GM19238 (cell line): ENCODE measurements around the gene GAN.

Experiments used
- DNase-seq: peaks from one replicate; pipeline ENCODE4 v3.0.0; 2011; ENCODE audit warnings: low spot score; ENCODE audit not compliant: insufficient read length

GAN gene, protein sequence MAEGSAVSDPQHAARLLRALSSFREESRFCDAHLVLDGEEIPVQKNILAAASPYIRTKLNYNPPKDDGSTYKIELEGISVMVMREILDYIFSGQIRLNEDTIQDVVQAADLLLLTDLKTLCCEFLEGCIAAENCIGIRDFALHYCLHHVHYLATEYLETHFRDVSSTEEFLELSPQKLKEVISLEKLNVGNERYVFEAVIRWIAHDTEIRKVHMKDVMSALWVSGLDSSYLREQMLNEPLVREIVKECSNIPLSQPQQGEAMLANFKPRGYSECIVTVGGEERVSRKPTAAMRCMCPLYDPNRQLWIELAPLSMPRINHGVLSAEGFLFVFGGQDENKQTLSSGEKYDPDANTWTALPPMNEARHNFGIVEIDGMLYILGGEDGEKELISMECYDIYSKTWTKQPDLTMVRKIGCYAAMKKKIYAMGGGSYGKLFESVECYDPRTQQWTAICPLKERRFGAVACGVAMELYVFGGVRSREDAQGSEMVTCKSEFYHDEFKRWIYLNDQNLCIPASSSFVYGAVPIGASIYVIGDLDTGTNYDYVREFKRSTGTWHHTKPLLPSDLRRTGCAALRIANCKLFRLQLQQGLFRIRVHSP

DNA sequence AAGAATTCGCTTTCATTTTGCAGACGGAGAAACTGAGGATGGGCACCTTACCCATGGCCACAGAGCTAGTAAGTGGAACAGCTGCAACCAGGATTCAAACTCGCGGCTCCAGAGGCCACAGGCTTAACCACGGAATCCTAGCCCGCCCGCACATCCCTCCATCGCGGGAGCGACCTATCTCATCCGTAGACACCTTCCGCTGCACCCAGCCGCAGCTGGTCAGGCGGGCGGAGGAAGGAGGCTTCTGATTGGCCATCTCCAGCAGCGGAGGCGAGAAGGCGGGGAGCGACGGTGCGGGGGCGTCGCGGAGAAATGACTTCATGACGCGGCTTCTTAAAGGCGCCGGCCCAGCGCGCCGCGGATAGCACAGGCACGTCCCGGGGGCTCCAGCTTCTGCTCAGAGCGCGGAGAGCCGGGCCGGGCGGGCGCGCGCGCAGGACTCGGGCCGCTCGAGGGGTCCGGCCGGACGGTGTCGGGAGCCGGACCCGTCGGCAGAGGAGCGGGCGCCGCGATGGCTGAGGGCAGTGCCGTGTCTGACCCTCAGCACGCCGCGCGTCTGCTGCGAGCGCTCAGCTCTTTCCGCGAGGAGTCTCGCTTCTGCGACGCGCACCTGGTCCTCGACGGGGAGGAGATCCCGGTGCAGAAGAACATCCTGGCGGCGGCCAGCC is at the start of gene GAN:
GAN (plus strand) TSS at position 360 of the 668 bp plus-strand sequence; CDS start at position 512, 152 bp downstream.
- peak; percentile 95 for DNase-seq

DNA sequence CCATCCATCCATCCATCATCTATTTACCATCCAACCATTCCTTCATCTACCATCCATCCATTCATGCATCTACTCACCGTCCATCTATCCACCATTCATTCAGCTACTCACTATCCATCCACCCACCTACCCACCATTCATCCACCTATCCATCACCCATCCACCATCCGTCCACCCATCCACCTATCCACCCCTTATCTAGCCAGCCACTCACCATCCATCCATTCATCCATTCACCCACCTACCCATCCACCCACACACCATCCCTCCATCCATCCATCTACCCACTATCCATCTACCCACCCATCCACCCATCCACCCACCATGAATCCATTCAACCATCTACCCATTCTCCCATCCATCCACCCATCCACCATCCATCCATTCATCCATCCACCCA is 49.7 kb upstream of the GAN start:
- no peak for DNase-seq

DNA sequence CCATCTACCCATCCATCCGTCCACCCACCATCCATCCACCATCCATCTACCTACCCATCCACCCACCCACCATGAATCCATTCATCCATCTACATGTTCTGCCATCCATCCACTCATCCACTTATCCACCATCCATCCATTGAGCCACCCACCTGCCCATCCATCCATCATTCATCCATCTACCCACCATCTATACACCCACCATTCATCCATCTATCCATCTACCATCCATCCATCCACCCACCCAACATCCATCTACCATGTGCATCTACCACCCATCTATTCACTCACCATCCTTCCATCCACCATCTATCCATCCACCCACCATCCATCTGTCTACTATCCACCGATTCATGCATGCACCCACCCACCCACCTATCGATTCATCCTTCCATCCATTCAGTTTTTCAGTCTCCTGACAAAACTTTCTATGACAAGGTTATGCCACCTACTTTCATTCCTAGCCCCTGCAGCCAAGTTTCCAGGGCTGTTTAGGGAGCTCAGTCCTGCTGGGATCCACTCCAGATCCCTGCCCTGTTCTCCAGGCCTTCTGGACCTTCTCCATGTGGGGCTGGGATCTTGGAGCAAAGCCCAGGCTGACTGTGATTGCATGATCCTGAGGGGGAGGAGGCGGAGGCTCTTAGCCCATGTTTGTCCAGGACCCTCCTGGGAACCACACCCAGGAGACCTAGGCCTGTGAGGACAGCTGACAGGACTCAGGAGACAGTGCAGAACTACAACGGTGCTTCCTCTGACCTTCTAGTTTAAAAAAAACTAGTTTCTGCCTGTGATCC is 48.9 kb upstream of the GAN start:
- no peak for DNase-seq

DNA sequence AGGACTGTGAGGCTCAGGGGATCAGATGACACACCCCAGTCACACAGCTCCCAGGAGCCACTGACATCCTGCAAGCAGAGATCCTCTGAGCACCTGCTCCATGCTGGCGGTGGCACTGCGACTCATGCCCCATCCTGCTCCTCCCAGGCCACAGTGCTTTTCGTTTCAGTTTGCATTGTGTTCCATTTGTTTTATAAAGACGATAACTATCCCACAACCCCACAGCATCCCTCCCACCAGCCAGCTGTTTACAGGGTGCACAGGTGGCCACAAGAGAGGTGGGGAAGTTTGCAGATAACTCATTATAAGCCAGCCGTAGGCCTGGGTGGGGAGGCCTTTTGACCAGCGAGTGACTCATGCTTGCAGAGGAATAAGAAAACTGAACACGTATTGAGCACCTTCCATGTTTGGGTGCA is 48.1 kb upstream of the GAN start:
- DNase-seq: no peak

DNA sequence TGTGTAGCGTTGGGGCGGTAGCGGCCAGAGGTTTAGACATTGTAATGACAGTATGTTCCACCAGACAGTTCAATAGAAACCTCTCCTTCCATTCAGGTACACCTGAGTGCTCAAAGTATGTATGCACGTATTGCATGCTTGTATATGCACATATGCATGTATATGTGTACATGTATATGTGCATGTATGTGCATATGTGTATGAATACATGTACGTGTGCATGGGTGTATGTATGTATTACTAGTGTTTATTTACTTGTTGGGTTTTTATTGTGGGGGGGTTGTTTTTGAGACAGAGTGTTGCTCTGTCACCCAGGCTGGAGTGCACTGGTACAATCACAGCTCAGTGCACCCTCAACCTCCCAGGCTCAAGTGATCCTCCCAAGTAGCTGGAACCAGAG is 46.3 kb upstream of the GAN start:
- DNase-seq: no peak

DNA sequence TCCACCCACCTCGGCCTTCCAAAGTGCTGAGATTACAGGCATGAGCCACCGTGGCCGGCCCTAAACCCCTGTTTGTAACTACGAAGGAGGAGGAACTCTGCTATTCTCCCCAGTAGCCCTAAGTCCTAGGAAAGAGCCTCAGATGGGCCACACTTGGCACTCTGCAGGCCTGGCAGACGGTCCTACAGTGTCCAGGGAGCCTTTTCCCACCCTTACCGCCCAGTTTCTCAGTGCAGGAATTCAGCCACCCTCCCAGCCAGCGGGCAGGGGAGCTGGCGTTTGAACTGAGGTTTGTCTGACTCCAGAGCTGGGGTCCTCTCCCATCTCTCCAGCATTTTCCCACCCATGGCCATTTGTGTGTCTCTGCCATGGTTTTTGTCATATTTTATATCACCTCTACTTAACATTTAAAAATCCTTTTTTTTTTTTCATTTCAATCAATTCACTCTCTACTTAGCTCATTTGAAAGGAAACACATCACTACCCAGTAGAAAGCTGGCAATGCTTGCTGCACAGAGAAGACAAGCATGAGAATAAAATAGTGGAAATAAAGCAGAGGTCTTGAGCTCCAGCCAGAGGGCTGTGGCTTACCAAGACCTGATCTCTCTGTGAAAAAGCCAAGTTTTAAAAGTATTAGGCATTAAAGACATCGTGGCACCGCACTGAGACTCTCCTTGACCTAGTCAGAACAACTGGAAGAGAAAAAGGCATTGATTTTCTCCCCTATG is 41.4 kb upstream of the GAN start:
- DNase-seq: no peak

DNA sequence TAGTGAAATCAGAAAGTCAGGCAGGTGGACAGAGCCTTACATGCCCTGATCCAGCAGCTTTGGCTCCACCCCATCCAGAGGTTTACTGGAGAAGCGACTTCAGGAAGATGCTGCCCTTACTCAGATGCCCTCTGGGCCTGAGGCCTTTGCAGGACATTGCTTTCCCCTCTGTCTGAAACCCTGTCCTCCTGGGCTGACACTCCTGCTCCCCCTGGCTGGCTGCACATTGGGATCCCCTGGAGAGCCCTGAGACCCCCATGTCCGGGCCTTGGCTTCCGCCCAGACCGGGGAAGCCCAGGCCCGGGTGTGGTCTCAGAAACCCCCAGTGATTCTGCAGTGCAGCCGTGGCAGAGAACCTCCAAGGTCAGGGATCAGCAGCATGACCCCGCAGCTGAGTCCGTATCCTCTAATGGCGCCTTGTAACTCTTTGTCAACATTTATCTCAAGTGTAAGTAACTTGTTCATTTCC is 39.7 kb upstream of the GAN start:
- DNase-seq: no peak

DNA sequence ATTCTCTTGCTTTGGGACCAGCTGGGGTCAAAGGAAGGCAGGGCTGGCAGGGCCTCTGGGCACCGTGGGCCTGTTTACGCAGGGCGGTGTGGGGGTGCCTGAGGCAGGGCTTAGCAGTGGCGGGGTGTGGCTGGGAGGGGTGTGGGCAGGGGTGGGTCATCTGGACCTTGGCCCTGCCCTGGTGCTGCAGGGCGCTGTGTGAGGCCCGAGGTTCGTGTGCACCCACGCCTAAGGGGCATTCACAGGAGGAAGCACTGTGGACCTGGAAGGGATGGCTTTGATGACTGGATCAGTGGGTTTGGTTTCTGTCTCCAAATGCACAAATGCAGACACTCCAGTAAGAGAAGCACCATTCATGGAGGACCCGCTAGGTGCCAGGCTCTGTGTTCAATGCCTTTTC is 39.0 kb upstream of the GAN start:
- no peak for DNase-seq

DNA sequence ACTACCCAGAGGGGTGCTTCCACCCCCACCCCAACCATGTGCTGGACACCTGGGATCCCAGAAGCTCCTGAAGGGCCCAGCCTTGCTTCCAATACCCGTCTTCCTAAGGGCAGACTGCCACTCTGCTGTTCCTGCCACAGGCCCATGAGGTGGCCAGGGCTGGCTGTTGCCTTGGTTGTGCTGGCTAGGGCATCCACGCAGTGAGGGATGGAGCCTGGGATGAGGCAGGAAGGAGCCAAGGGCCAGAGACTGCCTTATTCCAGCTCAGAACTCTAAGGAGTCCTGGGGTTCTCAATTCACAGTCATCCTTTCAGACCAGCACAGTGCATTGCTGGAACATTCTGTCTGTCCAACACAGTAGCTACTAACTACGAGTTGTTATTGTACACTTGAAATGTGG is 38.4 kb upstream of the GAN start:
- DNase-seq: no peak

DNA sequence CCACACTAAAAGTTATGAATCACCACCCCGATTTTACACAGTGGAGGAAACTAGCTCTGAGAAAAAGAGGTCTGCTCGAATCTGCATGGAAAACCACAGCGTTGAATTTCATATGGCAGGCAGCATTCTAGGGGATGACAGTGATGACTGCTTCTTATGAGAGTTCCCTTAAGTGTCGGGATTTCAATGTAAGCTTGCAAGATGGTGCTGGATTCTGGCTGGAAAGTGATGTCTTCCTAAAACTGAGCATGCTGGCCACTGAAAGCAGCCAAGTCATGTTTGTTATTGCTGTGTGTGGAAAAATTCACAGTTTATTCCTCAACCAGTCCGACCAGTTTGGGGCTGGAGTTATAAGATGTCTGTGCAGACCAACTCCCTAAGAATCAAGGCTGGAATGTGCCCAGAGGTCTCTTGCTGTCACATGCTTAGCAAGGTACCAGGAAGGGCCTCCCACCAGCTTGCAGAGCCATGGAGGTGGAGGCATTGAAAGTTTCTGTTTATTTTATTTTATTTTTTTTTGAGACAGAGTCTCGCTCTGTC is 37.2 kb upstream of the GAN start:
- DNase-seq: no peak

DNA sequence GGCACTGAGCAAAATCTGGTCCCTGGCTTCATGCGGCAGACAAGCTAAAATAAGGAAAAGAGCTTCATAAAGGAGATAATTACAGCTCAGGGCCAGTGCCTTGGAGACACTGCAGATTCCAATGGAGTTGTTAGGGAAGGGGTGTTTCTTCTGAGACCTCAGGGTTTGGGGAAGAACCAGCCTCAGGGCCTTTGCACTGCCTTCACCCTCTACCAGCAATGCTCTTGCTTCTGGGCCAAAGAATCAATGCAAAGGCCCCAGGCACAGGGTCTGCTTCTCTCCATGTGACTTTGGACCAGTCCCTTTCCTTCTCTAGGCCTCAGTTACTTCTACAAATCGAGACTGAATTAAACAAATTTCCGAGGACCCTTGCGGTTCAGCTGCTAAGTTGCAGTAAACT is 36.2 kb upstream of the GAN start:
- DNase-seq: no peak

DNA sequence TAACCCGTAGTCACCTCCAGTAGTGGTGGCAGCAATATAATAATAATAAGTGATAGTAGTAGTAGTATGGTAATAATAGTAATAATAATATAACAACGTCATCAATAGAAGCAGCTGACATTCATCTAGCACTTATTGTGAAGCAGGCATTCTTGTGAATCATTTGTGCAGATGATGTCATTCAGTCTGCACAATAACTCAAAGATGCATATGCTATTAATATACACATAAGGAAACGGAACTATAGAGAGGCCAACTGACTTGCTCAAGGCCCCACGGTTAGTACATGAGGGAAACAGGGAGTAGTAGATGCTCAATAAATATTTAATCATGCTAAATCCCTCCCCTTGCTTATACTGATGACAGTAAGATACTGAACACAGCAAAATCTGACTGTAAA is 35.4 kb upstream of the GAN start:
- no peak for DNase-seq

DNA sequence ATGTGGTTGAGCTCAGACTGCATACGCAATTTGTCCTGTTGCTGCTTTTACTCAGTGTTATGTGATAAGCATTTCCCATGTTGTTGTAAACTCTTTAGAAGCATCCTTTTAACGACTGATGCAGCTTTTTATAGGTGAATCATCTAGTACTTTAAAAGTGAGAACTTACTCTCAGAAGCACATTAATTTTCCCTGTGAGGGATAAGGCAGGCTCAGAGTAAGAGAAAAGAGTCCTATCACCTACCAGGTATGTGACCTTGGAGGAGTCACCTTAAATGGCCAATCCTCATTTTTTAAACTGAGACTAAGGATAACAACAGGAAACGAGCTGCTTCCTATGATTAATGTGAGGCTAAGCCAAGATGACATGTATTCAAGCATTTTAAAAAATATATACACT is 34.4 kb upstream of the GAN start:
- no peak for DNase-seq

DNA sequence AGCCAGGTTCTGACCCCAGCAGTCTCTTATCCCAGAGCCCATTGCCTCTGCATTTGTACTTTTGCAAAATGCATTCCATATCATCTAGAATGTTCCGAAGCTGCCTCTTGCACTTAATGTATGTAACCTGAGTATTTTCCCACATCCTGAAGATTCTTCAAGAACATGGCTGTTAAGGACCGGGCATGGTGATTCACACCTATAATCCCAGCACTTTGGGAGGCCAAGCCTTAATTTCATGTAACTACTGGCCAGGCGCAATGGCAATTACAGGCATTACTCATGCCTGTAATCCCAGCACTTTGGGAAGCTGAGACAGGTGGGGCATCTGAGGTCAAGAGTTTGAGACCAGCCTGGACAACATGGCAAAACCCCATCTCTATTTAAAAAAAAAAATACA is 31.7 kb upstream of the GAN start:
- no peak for DNase-seq

DNA sequence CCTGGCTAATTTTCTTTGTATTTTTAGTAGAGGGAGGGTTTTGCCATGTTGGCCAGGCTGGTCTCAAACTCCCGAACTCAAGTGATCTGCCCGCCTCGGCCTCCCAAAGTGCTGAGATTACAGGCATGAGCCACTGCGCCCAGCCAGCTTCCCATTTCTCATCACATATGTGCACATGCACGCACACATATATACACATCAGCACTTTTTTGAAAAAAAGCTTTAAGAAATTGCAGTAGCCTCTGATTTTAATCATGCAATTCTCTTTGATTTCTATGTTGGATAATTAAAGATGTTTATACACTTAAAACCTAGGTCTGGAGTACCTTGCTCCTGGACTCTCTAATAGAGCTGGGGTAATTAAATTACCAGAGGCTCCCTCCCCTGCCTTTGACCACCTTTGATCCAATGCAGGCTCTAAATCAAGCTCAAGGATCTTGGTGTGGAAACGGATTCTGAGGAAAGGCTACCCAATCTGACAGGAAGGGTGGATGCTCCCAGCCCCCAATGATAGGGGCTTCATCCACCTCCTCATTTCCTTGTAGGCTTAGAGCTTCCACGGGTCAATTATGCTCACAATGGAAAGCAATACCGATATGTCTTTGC is 29.7 kb upstream of the GAN start:
- no peak for DNase-seq

DNA sequence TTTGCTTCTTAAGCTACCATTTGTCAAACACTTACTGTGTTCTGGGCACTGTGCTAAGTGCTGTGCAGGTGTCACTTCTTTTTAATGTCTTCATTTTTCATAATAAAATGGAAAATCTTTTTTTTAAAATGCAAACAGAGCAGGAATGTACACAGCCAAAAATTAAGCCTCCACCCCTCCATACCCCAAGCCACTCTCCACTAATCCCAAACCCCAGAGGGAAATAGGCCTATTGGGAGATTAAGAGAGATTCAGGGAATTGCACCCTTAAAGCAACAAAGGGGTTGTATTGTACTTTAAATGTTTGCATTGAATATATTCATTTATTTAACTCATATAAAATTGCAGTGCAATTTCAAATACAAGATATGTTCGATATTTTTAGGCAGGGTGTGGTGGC is 28.6 kb upstream of the GAN start:
- DNase-seq: no peak

DNA sequence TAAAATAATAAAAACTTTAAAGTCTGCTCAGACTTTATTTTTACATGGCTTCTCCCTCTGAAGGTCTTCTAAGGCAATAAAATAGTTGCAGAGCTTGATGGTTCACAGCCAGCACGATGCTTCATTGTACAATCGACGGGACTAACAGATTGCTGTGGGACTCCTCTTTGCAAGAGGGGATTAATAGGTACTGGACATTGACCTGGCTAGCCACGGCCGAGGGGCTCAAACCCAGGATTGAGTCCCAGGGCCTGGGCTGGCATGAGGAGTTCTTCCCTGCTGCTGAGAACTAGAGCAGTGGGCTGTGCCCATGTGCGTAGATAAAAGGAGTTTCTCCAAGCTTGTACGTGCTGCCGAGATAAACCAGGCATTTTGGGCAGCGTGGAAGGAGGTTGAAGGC is 23.6 kb upstream of the GAN start:
- no peak for DNase-seq

DNA sequence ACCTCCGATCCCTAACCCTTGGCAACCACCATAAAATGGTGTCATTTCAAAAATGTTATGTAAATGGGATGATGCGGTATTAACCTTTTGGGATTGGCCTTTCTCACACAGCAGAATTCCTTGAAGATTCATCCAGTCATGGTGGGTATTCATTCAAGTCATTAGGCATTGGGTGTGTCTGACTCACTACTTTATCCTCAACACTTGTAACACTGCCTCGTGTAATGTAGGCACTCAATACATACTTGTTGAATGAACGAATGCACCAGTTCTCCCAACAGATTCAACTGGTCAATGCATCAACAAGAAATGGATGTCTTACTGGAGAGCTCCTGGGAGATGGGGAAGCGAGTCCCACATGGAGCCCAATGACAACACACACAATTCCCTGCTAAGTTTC is 21.8 kb upstream of the GAN start:
- DNase-seq: no peak

DNA sequence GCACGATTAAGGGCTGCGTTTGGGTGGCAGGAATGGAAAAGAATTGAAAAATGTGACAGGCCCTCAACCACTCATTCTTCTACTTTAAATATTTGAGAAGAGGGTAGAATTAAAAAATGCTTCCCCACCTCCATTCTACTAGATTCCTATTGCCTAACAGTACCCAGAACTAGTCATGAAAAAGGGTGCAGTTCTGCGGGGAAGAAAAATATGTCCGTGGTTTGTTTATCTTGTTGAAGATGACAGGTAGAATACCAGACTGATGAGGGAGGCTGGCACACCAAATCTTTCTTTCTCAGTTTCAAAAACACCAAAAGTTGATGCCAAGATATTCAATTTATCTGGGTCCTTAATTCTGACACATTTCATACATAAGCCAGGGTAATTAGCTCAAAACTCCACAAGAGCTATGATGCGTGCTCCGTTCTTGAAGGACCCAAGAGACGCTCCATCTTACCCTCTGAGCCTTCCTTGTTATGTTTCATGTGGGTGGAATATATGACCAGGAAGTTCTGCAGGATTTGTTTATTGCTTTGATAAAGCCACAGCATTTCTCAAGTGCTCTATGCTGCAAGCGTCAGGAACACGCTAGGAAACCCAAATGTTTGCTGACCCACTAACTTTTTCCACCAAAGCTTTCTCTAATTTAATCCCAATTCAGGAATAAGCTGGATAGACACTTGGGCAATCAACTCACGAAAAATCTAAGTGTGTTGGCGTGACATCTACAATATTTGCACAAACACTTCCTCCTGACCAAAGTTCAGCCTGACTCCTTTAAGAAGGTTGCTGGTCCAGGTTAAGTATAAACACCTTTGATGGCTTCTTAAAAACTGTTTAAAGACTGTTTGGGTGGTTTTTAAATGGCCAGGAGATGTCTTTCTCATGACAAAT is 20.6 kb upstream of the GAN start:
- DNase-seq: no peak
